Transverse colon (tissue), 4 donors: ENCODE measurements around the gene VWDE.

ENCODE experiments used
- CTCF ChIP-seq, 5 experiments: fragments of 200-600 bp in 3 of 5; fragments of 450-650 bp in 2 of 5; sonication (generic) in 3 of 5; IDR thresholded peaks; 1 replicate in 2 of 5; 2 replicates in 3 of 5; pipeline ENCODE4 v1.5.1; 2016 to 2017; ENCODE audit warnings: antibody characterized with exemption in 5 of 5, inconsistent platforms in 3 of 5, mild to moderate bottlenecking in 2 of 5, moderate library complexity in 1 of 5
- EP300 ChIP-seq: sonication (generic); formaldehyde crosslinking; IDR thresholded peaks from one replicate; pipeline ENCODE4 v1.6.1; 2017; ENCODE audit warnings: antibody characterized with exemption, low read depth
- POLR2A ChIP-seq: fragments of 450-650 bp; IDR thresholded peaks from one replicate; pipeline ENCODE4 v1.6.1; 2016; ENCODE audit warnings: antibody characterized with exemption, mild to moderate bottlenecking, moderate library complexity
- POLR2AphosphoS5 ChIP-seq, 3 donors: sonication (generic); formaldehyde crosslinking; IDR thresholded peaks; one replicate each; pipeline ENCODE4 v1.6.1; 2016; ENCODE audit warnings: antibody characterized with exemption in 3 of 3

GRCh38 chr7:12434012-12434642 lies 30.5 kb upstream of the VWDE start:
- no peak for TF ChIP-seq CTCF (IDR thresholded peaks at IDR 0.05)
- no peak for TF ChIP-seq POLR2A
- TF ChIP-seq EP300: no peak
- TF ChIP-seq POLR2AphosphoS5 (IDR thresholded peaks at IDR 0.05): no peak
